AG09309 (cell line): ENCODE measurements around the gene NUMB.

ENCODE experiments used
- DNase-seq: peaks from one replicate; pipeline ENCODE4 v3.0.0-alpha.2; 2010; ENCODE audit warnings: low read depth
- H3K4me3 ChIP-seq: 2 replicates; pipeline ENCODE4 v1.5.1; 2011; ENCODE audit warnings: mild to moderate bottlenecking, low read depth, low read length, moderate library complexity; ENCODE audit not compliant: control insufficient read depth
- CTCF ChIP-seq: IDR thresholded peaks from 2 replicates; pipeline ENCODE4 v1.5.1; 2011; ENCODE audit warnings: mild to moderate bottlenecking, low read depth, low read length, inconsistent platforms; ENCODE audit not compliant: insufficient read depth, control insufficient read depth; ENCODE audit errors: missing control alignments

The NUMB gene

GRCh38 chr14:73262427-73263183 lies 195.7 kb downstream of the NUMB start:
- DNase-seq: no peak
- TF ChIP-seq CTCF: no peak
- no peak overlapping the region for H3K4me3 ChIP-seq

- DNase-seq: no peak
- no peak for TF ChIP-seq CTCF
- no peak overlapping the region for H3K4me3 ChIP-seq
Measured at GRCh38 chr14:73261520-73262426, 196.6 kb downstream of the NUMB start.

- H3K4me3 ChIP-seq: no peak overlapping the region
- no peak for DNase-seq
- TF ChIP-seq CTCF: no peak
Measured at GRCh38 chr14:73261075-73261474, 197.3 kb downstream of the NUMB start.

- no peak for DNase-seq
- no peak for TF ChIP-seq CTCF
- no peak overlapping the region for H3K4me3 ChIP-seq
Measured at GRCh38 chr14:73260574-73260973, 197.8 kb downstream of the NUMB start.

GRCh38 chr14:73259837-73260236 lies 198.5 kb downstream of the NUMB start:
- TF ChIP-seq CTCF: no peak
- H3K4me3 ChIP-seq: no peak overlapping the region

GRCh38 chr14:73258845-73259611 lies 199.3 kb downstream of the NUMB start:
- no peak for DNase-seq
- H3K4me3 ChIP-seq: no peak overlapping the region
- TF ChIP-seq CTCF: no peak

More at GRCh38 chr14:73259837-73260236, 198.5 kb downstream of the NUMB start:
- DNase-seq: no peak
